GM18499 (cell line): Measurements from ENCODE around the gene ZC4H2.
"Not testable (repeated sequence)": the region's sequence is repeated elsewhere in the genome, so short reads cannot be mapped to it uniquely, and the experiment has no call there.

Experiments used
- ATAC-seq: cut with Tn5 transposase; IDR thresholded peaks from one replicate; pipeline ENCODE4 v1.9.1; 2021; ENCODE audit warnings: moderate number of reproducible peaks; ENCODE audit not compliant: insufficient read depth, unreplicated experiment

The ZC4H2 gene

GRCh38 chrX:64975989-64976672, at the start of gene ZC4H2:
TSS of gene ZC4H2 (minus strand) at chrX:64976450. CDS start at chrX:64976377, 73 bp downstream.
- peak; percentile 87 for ATAC-seq

GRCh38 chrX:65017451-65017850, 41.2 kb upstream of the ZC4H2 start:
- no peak for ATAC-seq

- no peak for ATAC-seq
Measured at GRCh38 chrX:65014230-65014629, 38.0 kb upstream of the ZC4H2 start.

GRCh38 chrX:65009459-65009858, 33.2 kb upstream of the ZC4H2 start:
- ATAC-seq, result no peak

- ATAC-seq, result not testable (repeated sequence)
Measured at GRCh38 chrX:65002208-65002607, 26.0 kb upstream of the ZC4H2 start.

GRCh38 chrX:64996805-64997204, 20.6 kb upstream of the ZC4H2 start:
- no peak for ATAC-seq

- ATAC-seq, result no peak
Measured at GRCh38 chrX:64994131-64994798, 18.0 kb upstream of the ZC4H2 start.

GRCh38 chrX:64977830-64978229, 1.6 kb upstream of the ZC4H2 start:
- ATAC-seq, result no peak

- ATAC-seq, result no peak
Measured at GRCh38 chrX:64977051-64977450, 801 bp upstream of the ZC4H2 start.

GRCh38 chrX:64976673-64977040, 407 bp upstream of the ZC4H2 start:
- ATAC-seq, result peak; percentile 20

- no peak for ATAC-seq
Measured at GRCh38 chrX:64975491-64975890, 759 bp downstream of the ZC4H2 start.

- ATAC-seq, result no peak
Measured at GRCh38 chrX:64925480-64925879, 50.8 kb downstream of the ZC4H2 start.

- ATAC-seq, result no peak
Measured at GRCh38 chrX:64908121-64908520, 68.1 kb downstream of the ZC4H2 start.

GRCh38 chrX:64894454-64895038, 81.7 kb downstream of the ZC4H2 start:
- peak; percentile 56 for ATAC-seq

- ATAC-seq, result peak; percentile 57
Measured at GRCh38 chrX:64885850-64886249, 90.4 kb downstream of the ZC4H2 start.

GRCh38 chrX:64878709-64879108, 97.5 kb downstream of the ZC4H2 start:
- ATAC-seq, result not testable (repeated sequence)

GRCh38 chrX:64867217-64867616, 109.0 kb downstream of the ZC4H2 start:
- ATAC-seq, result no peak
